ENCODE results near the gene ATXN1.

DNA sequence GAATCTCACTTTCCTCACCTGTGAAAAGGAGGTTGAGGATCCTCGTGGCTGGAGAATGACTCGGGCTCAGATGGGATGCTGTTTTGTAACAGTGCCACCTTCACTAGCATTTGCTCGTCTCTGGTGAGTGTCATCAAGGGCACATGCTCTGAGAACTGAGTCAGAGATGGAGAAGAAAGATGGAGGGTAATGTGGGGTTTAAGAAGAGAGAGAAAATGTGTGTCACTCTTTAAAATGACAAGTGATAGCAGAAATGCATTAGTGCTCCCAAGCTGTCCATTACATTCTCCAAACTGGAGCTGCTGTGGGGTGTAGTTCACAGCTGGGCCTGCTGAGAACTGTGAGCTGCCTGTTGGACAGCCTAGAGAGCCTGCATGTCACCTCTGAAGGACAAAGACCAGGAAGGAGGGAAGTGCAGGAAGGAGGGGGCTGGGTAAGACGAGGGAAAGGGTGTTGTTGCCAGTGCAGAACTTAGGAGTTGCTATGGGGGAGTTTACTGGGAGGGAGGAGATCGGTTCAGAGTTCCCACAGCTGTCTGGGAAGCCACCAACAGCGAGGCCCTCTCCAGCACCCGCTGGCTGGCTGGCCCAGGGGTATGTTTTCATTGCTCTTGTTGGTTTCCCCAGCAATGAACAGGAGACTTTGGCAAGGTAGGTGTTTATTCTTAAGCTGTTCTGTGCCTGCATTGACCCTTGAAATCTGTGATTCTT, 503.1 kb downstream of the ATXN1 start:
- no peak for TF ChIP-seq POLR2A (IDR thresholded peaks at IDR 0.05; ENCODE audit: control extremely low read depth in 1 of 2, low read depth in 2 of 2, low read length in 2 of 2)
- no peak for TF ChIP-seq CTCF (IDR thresholded peaks at IDR 0.05; ENCODE audit: control extremely low read depth in 1 of 3, insufficient read depth in 1 of 3, low read depth in 1 of 3, low read length in 3 of 3)
- TF ChIP-seq YY1 (IDR thresholded peaks at IDR 0.05; ENCODE audit: low read depth, low read length), result no peak
